Activated CD4-positive, alpha-beta memory T cell treated with anti-CD3 and anti-CD28 coated beads for 36 hours (primary cell): Measurements from ENCODE around the gene SPPL2B. TPM values are rescaled to one million over a fixed set of nuclear protein-coding genes. Genes with fewer than 3 reads are reported as not detected.

Experiments used
- CTCF ChIA-PET: fragments of 350-600 bp; sonication (Branson Sonifier 250); formaldehyde crosslinking; loops from one replicate; lab custom pipeline; 2021; ENCODE audit warnings: antibody characterized with exemption, inconsistent platforms; lab: Charles Lee
- POLR2A ChIA-PET: fragments of 350-600 bp; sonication (Branson Sonifier 250); formaldehyde crosslinking; loops from one replicate; lab custom pipeline; 2021; ENCODE audit warnings: antibody characterized with exemption; lab: Charles Lee
- DNase-seq: peaks from one replicate; pipeline ENCODE4 v3.0.0-alpha.2; 2020
- H3K27ac Mint-ChIP-seq: one replicate; pipeline ENCODE4 v1.8.0; 2021; ENCODE audit warnings: mixed read lengths
- H3K27me3 Mint-ChIP-seq: one replicate; pipeline ENCODE4 v1.8.0; 2021; ENCODE audit warnings: mixed read lengths
- H3K36me3 Mint-ChIP-seq: one replicate; pipeline ENCODE4 v1.8.0; 2021; ENCODE audit warnings: mixed read lengths
- H3K4me1 Mint-ChIP-seq: one replicate; pipeline ENCODE4 v1.8.0; 2021; ENCODE audit warnings: low read depth, mixed read lengths
- H3K4me3 Mint-ChIP-seq: one replicate; pipeline ENCODE4 v1.8.0; 2021; ENCODE audit warnings: mild to moderate bottlenecking, mixed read lengths
- H3K9me3 Mint-ChIP-seq: one replicate; pipeline ENCODE4 v1.8.0; 2021; ENCODE audit warnings: mixed read lengths
- intact Hi-C: fragments of 100-400 bp; cut with micrococcal nuclease; formaldehyde crosslinking; loops from one replicate; pipeline ENCODE4 v1.15.1; 2023
- total RNA-seq, 2 experiments: library from RNA; stranded (reverse); gene quantifications; one replicate each; pipeline ENCODE4 v1.2.3, GENCODE V29; 2021

The SPPL2B gene
- total RNA-seq, 2 experiments from 2014 or later, result 43.8 TPM

- Mint-ChIP-seq H3K4me3 (no peak overlapping the region), H3K9me3 (peaks cover 18% of the 10 kb centered on the region), H3K27ac (no peak overlapping the region), H3K4me1 (no peaks in the 10 kb centered on the region), H3K36me3 (peaks cover 6% of the 10 kb centered on the region), H3K27me3 (peaks cover 14% of the 10 kb centered on the region)
- CTCF ChIA-PET, result interaction anchor here (1.5 kb wide), 1 partner anchor 9 kb away, joined by 3 read pairs; no protein-coding TSS in a partner anchor
- no peak for DNase-seq
- POLR2A ChIA-PET, result no interaction called here
- intact Hi-C loops, result no loop called here
These were observed 10.7 kb upstream of the SPPL2B start for GRCh38 chr19:2317756-2318155.

GRCh38 chr19:2318923-2319322 lies 9.6 kb upstream of the SPPL2B start:
- ChIA-PET POLR2A (interaction anchor here (0.8 kb wide), 1 partner anchor 88 kb away, joined by 3 read pairs; no protein-coding TSS in a partner anchor), CTCF (no interaction called here)
- Mint-ChIP-seq H3K27me3 (peaks cover 6% of the 10 kb centered on the region), H3K27ac (no peak overlapping the region), H3K4me3 (no peak overlapping the region), H3K36me3 (peaks cover 10% of the 10 kb centered on the region), H3K4me1 (no peaks in the 10 kb centered on the region), H3K9me3 (peaks cover 18% of the 10 kb centered on the region)
- no peak for DNase-seq
- intact Hi-C loops, result no loop called here

- Mint-ChIP-seq H3K4me1 (no peaks in the 10 kb centered on the region), H3K9me3 (peaks cover 14% of the 10 kb centered on the region), H3K36me3 (peaks cover 16% of the 10 kb centered on the region), H3K27ac (no peak overlapping the region), H3K4me3 (no peak overlapping the region), H3K27me3 (peaks cover 5% of the 10 kb centered on the region)
- ChIA-PET POLR2A (no interaction called here), CTCF (no interaction called here)
- intact Hi-C loops, result no loop called here
- DNase-seq, result no peak
These were observed 8.9 kb upstream of the SPPL2B start for GRCh38 chr19:2319551-2319950.

- Mint-ChIP-seq H3K4me3 (no peak overlapping the region), H3K4me1 (no peaks in the 10 kb centered on the region), H3K27me3 (peaks cover under 1% of the 10 kb centered on the region), H3K9me3 (peaks cover 9% of the 10 kb centered on the region), H3K36me3 (peaks cover 14% of the 10 kb centered on the region), H3K27ac (no peak overlapping the region)
- intact Hi-C loops, result no loop called here
- ChIA-PET POLR2A (no interaction called here), CTCF (no interaction called here)
- DNase-seq, result no peak
These were observed 8.4 kb upstream of the SPPL2B start for GRCh38 chr19:2320049-2320448.

- Mint-ChIP-seq H3K36me3 (peaks cover 19% of the 10 kb centered on the region), H3K27ac (no peak overlapping the region), H3K4me3 (no peak overlapping the region), H3K27me3 (no peaks in the 10 kb centered on the region), H3K4me1 (peaks cover 7% of the 10 kb centered on the region), H3K9me3 (peaks cover under 1% of the 10 kb centered on the region)
- intact Hi-C loops, result no loop called here
- DNase-seq, result no peak
- POLR2A ChIA-PET, result interaction anchor here (0.5 to 0.6 kb wide), 2 partner anchors 24 to 64 kb away, joined by 3 read pairs; no protein-coding TSS in a partner anchor
- CTCF ChIA-PET, result no interaction called here
These were observed 7.5 kb upstream of the SPPL2B start for GRCh38 chr19:2320939-2321338.

- intact Hi-C loops, result no loop called here
- ChIA-PET CTCF (no interaction called here), POLR2A (no interaction called here)
- no peak for DNase-seq
- Mint-ChIP-seq H3K4me1 (peaks cover 14% of the 10 kb centered on the region), H3K27me3 (no peaks in the 10 kb centered on the region), H3K27ac (no peak overlapping the region), H3K36me3 (peaks cover 25% of the 10 kb centered on the region), H3K9me3 (no peaks in the 10 kb centered on the region), H3K4me3 (no peak overlapping the region)
These were observed 6.8 kb upstream of the SPPL2B start for GRCh38 chr19:2321565-2322283.

- Mint-ChIP-seq H3K27ac (no peak overlapping the region), H3K4me3 (no peak overlapping the region), H3K36me3 (peaks cover 37% of the 10 kb centered on the region), H3K4me1 (peaks cover 25% of the 10 kb centered on the region), H3K9me3 (no peaks in the 10 kb centered on the region), H3K27me3 (no peaks in the 10 kb centered on the region)
- intact Hi-C loops, result no loop called here
- POLR2A ChIA-PET, result no interaction called here
- DNase-seq, result no peak
- CTCF ChIA-PET, result interaction anchor here (0.9 to 1.5 kb wide), 2 partner anchors 62 to 68 kb away, joined by 3 to 4 read pairs; no protein-coding TSS in a partner anchor
These were observed 4.8 kb upstream of the SPPL2B start for GRCh38 chr19:2323707-2324106.

- Mint-ChIP-seq H3K36me3 (peaks cover 37% of the 10 kb centered on the region), H3K4me1 (peaks cover 29% of the 10 kb centered on the region), H3K27me3 (no peaks in the 10 kb centered on the region), H3K4me3 (no peak overlapping the region), H3K9me3 (no peaks in the 10 kb centered on the region), H3K27ac (no peak overlapping the region)
- intact Hi-C loops, result no loop called here
- no peak for DNase-seq
- POLR2A ChIA-PET, result no interaction called here
- CTCF ChIA-PET, result no interaction called here
These were observed 4.1 kb upstream of the SPPL2B start for GRCh38 chr19:2324220-2324948.

- Mint-ChIP-seq H3K4me3 (no peak overlapping the region), H3K27me3 (no peaks in the 10 kb centered on the region), H3K27ac (no peak overlapping the region), H3K36me3 (peaks cover 37% of the 10 kb centered on the region), H3K4me1 (peaks cover 37% of the 10 kb centered on the region), H3K9me3 (no peaks in the 10 kb centered on the region)
- intact Hi-C loops, result loop anchor here (5.0 kb wide), 1 partner anchor 173 kb away; the partner anchor contains the start of gene AP3D1
- ChIA-PET POLR2A (no interaction called here), CTCF (interaction anchor here (0.7 to 1.3 kb wide), 3 partner anchors 8 to 154 kb away, joined by 3 read pairs; no protein-coding TSS in a partner anchor)
- DNase-seq, result no peak
These were observed 3.0 kb upstream of the SPPL2B start for GRCh38 chr19:2325281-2326046.

GRCh38 chr19:2326699-2327360 lies 1.7 kb upstream of the SPPL2B start:
- POLR2A ChIA-PET, result interaction anchor here (0.8 to 1.3 kb wide), 3 partner anchors 10 to 53 kb away, joined by 3 to 4 read pairs (median 3); no protein-coding TSS in a partner anchor
- peaks cover 37% of the 10 kb centered on the region for H3K36me3 Mint-ChIP-seq

GRCh38 chr19:2327773-2328400 lies 597 bp upstream of the SPPL2B start:
- Mint-ChIP-seq H3K9me3 (no peaks in the 10 kb centered on the region), H3K4me1 (peaks cover 53% of the 10 kb centered on the region), H3K36me3 (peaks cover 36% of the 10 kb centered on the region), H3K27me3 (no peaks in the 10 kb centered on the region), H3K4me3 (peak overlapping the region; percentile 99), H3K27ac (peak overlapping the region; percentile 94)
- intact Hi-C loops, result loop anchor here (1.0 to 5.0 kb wide), 2 partner anchors 92 to 176 kb away; partner anchors contain the start of genes AP3D1, PLEKHJ1 and SF3A2
- DNase-seq, result peak; percentile 74
- ChIA-PET POLR2A (interaction anchor here (0.8 to 1.5 kb wide), 6 partner anchors 9 to 100 kb away, joined by 3 to 6 read pairs (median 4); partner anchors contain the start of gene TIMM13), CTCF (interaction anchor here (0.5 to 1.9 kb wide), 5 partner anchors 53 to 283 kb away, joined by 3 to 6 read pairs (median 4); no protein-coding TSS in a partner anchor)

More at GRCh38 chr19:2326699-2327360, 1.7 kb upstream of the SPPL2B start:
- H3K27me3 Mint-ChIP-seq, result no peaks in the 10 kb centered on the region
- H3K27ac Mint-ChIP-seq, result no peak overlapping the region
- no peak for DNase-seq
- CTCF ChIA-PET, result interaction anchor here (0.5 to 1.9 kb wide), 5 partner anchors 10 to 284 kb away, joined by 3 to 6 read pairs (median 3); no protein-coding TSS in a partner anchor
- no peaks in the 10 kb centered on the region for H3K9me3 Mint-ChIP-seq
- intact Hi-C loops, result loop anchor here (5.0 kb wide), 1 partner anchor 175 kb away; the partner anchor contains the start of gene AP3D1
- peaks cover 46% of the 10 kb centered on the region for H3K4me1 Mint-ChIP-seq
- H3K4me3 Mint-ChIP-seq, result peak overlapping the region; percentile 99
